ENCODE data around the gene GABBR2. TPM values are rescaled to one million over a fixed set of nuclear protein-coding genes. Genes with fewer than 3 reads are reported as not detected.

GABBR2 gene
- total RNA-seq, 1 experiment from 2014 or later: 0.23 TPM

DNA sequence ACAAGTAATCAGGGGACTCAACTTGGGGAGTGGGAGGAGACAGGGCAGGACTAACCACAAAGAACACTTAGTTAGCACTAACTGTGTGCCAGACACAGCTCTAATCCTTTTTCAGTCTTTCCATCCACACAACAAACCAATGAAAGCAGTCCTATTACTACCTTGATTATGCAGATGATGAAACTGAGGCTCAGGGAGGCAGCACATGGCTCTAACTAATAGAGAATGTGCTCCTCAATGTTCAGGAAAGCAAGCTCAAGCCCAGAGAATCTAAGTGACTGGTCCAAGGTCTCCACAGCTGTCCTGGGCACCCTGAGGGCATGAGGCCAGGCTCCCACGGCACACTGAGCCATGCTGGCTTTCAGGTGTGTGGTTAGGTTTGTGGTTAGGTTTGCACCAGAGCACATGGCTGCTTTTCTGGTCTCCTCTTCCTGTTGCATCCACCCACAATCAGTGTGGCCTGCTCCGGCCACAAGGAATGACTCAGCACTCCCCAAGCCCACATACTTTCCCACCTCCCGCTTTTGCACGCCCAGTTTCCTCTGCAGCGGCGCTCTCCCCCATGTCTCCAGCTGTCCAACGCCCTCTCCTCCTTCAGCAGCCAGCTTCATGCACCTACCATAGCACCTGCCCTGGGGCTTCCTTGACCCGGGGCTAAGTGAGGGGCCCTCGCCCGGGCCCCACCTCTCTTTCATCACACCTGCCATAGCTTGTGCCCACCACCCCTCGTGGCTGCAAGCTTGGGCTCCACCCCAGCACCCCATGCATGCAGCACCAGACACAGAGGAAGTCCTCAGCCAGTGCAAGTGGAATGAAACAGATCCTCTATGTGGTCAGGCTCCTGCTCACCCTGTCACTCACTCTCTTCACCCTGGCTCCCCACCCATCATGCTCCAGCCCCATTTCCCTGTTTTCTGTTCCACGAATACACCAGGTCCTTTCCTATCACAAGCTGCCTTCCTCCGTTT, 133.1 kb downstream of the GABBR2 start:
- no peaks in the 10 kb centered on the region for H3K36me3 ChIP-seq (ENCODE audit: control insufficient read depth, insufficient read depth, low read length)
- peaks cover 9% of the 10 kb centered on the region for H3K4me1 ChIP-seq
- ChIA-PET CTCF (no interaction called here), POLR2A (no interaction called here)
- DNase-seq: no peak
- H3K9me3 ChIP-seq: no peaks in the 10 kb centered on the region
- H3K4me3 Mint-ChIP-seq (ENCODE audit: unreplicated experiment): no peak overlapping the region
- no peaks in the 10 kb centered on the region for H3K27me3 ChIP-seq (replicated peaks; ENCODE audit: control insufficient read depth, insufficient read depth, low read length)
- BruUV-seq (replicated peaks): no TSS peak
- H3K27ac Mint-ChIP-seq (ENCODE audit: unreplicated experiment): peak overlapping the region; percentile 8
- no peak overlapping the region for H3K4me3 ChIP-seq (ENCODE audit: low read depth, low read length)
- peaks cover 13% of the 10 kb centered on the region for H3K9me3 Mint-ChIP-seq (ENCODE audit: unreplicated experiment)
- H3K36me3 Mint-ChIP-seq (ENCODE audit: insufficient read depth, unreplicated experiment): no peaks in the 10 kb centered on the region
- peaks cover 1% of the 10 kb centered on the region for H3K27me3 Mint-ChIP-seq (ENCODE audit: insufficient read depth, unreplicated experiment)
- TF ChIP-seq, protein P1, sequence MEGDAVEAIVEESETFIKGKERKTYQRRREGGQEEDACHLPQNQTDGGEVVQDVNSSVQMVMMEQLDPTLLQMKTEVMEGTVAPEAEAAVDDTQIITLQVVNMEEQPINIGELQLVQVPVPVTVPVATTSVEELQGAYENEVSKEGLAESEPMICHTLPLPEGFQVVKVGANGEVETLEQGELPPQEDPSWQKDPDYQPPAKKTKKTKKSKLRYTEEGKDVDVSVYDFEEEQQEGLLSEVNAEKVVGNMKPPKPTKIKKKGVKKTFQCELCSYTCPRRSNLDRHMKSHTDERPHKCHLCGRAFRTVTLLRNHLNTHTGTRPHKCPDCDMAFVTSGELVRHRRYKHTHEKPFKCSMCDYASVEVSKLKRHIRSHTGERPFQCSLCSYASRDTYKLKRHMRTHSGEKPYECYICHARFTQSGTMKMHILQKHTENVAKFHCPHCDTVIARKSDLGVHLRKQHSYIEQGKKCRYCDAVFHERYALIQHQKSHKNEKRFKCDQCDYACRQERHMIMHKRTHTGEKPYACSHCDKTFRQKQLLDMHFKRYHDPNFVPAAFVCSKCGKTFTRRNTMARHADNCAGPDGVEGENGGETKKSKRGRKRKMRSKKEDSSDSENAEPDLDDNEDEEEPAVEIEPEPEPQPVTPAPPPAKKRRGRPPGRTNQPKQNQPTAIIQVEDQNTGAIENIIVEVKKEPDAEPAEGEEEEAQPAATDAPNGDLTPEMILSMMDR (IDR thresholded peaks at IDR 0.05; ENCODE audit: insufficient read depth in 1 of 2, low read depth in 1 of 2, low read length in 1 of 2, severe bottlenecking in 1 of 2, unreplicated experiment in 1 of 2): no peak
- H3K4me1 Mint-ChIP-seq (ENCODE audit: low read depth, unreplicated experiment): peaks cover 17% of the 10 kb centered on the region
- intact Hi-C loops (cut with micrococcal nuclease; ENCODE audit: unreplicated experiment): no loop called here

DNA sequence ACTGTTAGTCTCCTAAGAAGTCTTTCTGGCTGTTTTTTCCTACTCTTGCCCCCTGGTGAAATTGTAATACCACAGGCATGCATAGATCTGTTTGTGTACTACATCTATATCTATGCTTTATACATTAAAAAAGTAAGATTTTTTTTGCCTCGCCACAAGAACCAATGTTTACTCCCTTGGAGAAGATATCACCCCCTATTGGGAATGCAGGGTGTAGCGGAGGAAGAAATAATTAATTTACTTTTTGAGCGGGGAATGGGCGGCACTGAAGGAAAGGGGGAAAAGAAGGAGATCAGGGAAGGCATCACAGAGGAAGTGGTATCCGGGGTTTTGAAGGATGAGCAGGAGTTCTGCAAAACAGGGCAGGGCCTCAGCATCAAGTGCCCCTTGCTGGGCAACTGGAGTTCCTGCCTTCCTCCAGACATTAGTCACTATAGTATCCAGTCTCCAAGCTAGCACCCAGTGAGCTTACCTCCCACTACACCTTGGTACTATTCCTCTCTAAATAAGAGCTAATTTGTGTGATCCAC, 134.9 kb downstream of the GABBR2 start:
- DNase-seq: no peak
- peaks cover 13% of the 10 kb centered on the region for H3K9me3 Mint-ChIP-seq (ENCODE audit: unreplicated experiment)
- no peaks in the 10 kb centered on the region for H3K36me3 Mint-ChIP-seq (ENCODE audit: insufficient read depth, unreplicated experiment)
- H3K27ac Mint-ChIP-seq (ENCODE audit: unreplicated experiment): no peak overlapping the region
- peaks cover 14% of the 10 kb centered on the region for H3K4me1 Mint-ChIP-seq (ENCODE audit: low read depth, unreplicated experiment)
- Histone ChIP-seq H3K36me3 (ENCODE audit: control insufficient read depth, insufficient read depth, low read length) (no peaks in the 10 kb centered on the region), H3K27me3 (replicated peaks; ENCODE audit: control insufficient read depth, insufficient read depth, low read length) (no peaks in the 10 kb centered on the region), H3K9me3 (no peaks in the 10 kb centered on the region), H3K4me1 (0 out of 2 replicates have a peak, but pooled peaks cover under 1% of the 10 kb centered on the region), H3K4me3 (ENCODE audit: low read depth, low read length) (no peak overlapping the region)
- TF ChIP-seq, protein P1 (IDR thresholded peaks at IDR 0.05; ENCODE audit: insufficient read depth in 1 of 2, low read depth in 1 of 2, low read length in 1 of 2, severe bottlenecking in 1 of 2, unreplicated experiment in 1 of 2): no peak
- H3K4me3 Mint-ChIP-seq (ENCODE audit: unreplicated experiment): no peak overlapping the region
- no peaks in the 10 kb centered on the region for H3K27me3 Mint-ChIP-seq (ENCODE audit: insufficient read depth, unreplicated experiment)
- ChIA-PET CTCF (no interaction called here), POLR2A (no interaction called here)
- intact Hi-C loops (cut with micrococcal nuclease; ENCODE audit: unreplicated experiment): no loop called here
- no TSS peak for BruUV-seq (replicated peaks)

DNA sequence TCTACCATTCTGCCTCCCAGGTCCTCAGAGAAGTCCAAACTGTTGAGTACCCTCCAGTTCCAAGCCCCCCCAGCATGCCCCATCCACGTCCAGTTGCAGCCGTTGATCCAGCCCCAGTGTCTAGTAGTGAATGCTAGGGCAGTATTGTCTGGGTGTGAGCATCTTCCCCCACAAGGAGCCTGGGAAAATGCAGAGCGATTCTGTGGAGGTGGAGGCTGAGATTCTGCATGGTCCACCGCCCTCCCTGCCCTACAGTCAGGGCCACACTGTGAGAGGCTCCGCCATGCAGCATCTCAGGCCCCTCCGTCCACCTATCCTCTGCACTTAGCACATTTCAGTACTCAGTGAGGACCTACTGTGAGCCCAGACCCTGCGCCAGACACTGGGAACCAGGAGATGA, 135.9 kb downstream of the GABBR2 start:
- TF ChIP-seq, protein P1 (IDR thresholded peaks at IDR 0.05; ENCODE audit: insufficient read depth in 1 of 2, low read depth in 1 of 2, low read length in 1 of 2, severe bottlenecking in 1 of 2, unreplicated experiment in 1 of 2): no peak

More for the DNA sequence above, 135.9 kb downstream of the GABBR2 start:
- no peak for DNase-seq
- Mint-ChIP-seq H3K27ac (ENCODE audit: unreplicated experiment) (no peak overlapping the region), H3K4me1 (ENCODE audit: low read depth, unreplicated experiment) (peaks cover 14% of the 10 kb centered on the region), H3K4me3 (ENCODE audit: unreplicated experiment) (no peak overlapping the region), H3K27me3 (ENCODE audit: insufficient read depth, unreplicated experiment) (no peaks in the 10 kb centered on the region), H3K9me3 (ENCODE audit: unreplicated experiment) (peaks cover 13% of the 10 kb centered on the region), H3K36me3 (ENCODE audit: insufficient read depth, unreplicated experiment) (no peaks in the 10 kb centered on the region)
- no TSS peak for BruUV-seq (replicated peaks)
- Histone ChIP-seq H3K27me3 (replicated peaks; ENCODE audit: control insufficient read depth, insufficient read depth, low read length) (no peaks in the 10 kb centered on the region; the same call in 1 of the 2 replicates), H3K9me3 (no peaks in the 10 kb centered on the region), H3K4me3 (ENCODE audit: low read depth, low read length) (no peak overlapping the region), H3K4me1 (no peaks in the 10 kb centered on the region), H3K36me3 (ENCODE audit: control insufficient read depth, insufficient read depth, low read length) (no peaks in the 10 kb centered on the region)
- ChIA-PET CTCF (interaction anchor here (0.6 kb wide), 1 partner anchor 55 kb away, joined by 4 read pairs; no protein-coding TSS in a partner anchor), POLR2A (no interaction called here)
- intact Hi-C loops (cut with micrococcal nuclease; ENCODE audit: unreplicated experiment): no loop called here

Measured in Caco-2 (cell line).